Activated CD4-positive, alpha-beta T cell treated with anti-CD3 and anti-CD28 coated beads, Interleukin-2, amount 10 ng/mL, durations not matched to agents 7 days and 5 days (primary cell): ENCODE results near the gene PPDPF. TPM values are rescaled to one million over a fixed set of nuclear protein-coding genes. Genes with fewer than 3 reads are reported as not detected.

Experiments used
- CTCF ChIA-PET: fragments of 350-600 bp; sonication (Branson Sonifier 250); formaldehyde crosslinking; loops from one replicate; lab custom pipeline; 2021; ENCODE audit warnings: antibody characterized with exemption; lab: Charles Lee
- POLR2A ChIA-PET: fragments of 350-600 bp; sonication (Branson Sonifier 250); formaldehyde crosslinking; loops from one replicate; lab custom pipeline; 2021; ENCODE audit warnings: antibody characterized with exemption; lab: Charles Lee
- DNase-seq: peaks from one replicate; pipeline ENCODE4 v3.0.0-alpha.2; 2020
- H3K27ac Mint-ChIP-seq: one replicate; pipeline ENCODE4 v1.8.0; 2021; ENCODE audit warnings: mild to moderate bottlenecking, moderate library complexity, mixed read lengths
- H3K27me3 Mint-ChIP-seq: one replicate; pipeline ENCODE4 v1.8.0; 2021; ENCODE audit warnings: mixed read lengths
- H3K36me3 Mint-ChIP-seq: one replicate; pipeline ENCODE4 v1.8.0; 2021; ENCODE audit warnings: low read depth, mixed read lengths
- H3K4me1 Mint-ChIP-seq: one replicate; pipeline ENCODE4 v1.8.0; 2021; ENCODE audit warnings: mixed read lengths
- H3K4me3 Mint-ChIP-seq: one replicate; pipeline ENCODE4 v1.8.0; 2021; ENCODE audit warnings: mild to moderate bottlenecking, moderate library complexity, mixed read lengths
- H3K9me3 Mint-ChIP-seq: one replicate; pipeline ENCODE4 v1.8.0; 2021; ENCODE audit warnings: mixed read lengths
- total RNA-seq, 2 experiments: library from RNA; stranded (reverse); gene quantifications; one replicate each; pipeline ENCODE4 v1.2.3, GENCODE V29; 2021

The PPDPF gene
- total RNA-seq, 2 experiments from 2014 or later = 167 to 193 TPM

DNA sequence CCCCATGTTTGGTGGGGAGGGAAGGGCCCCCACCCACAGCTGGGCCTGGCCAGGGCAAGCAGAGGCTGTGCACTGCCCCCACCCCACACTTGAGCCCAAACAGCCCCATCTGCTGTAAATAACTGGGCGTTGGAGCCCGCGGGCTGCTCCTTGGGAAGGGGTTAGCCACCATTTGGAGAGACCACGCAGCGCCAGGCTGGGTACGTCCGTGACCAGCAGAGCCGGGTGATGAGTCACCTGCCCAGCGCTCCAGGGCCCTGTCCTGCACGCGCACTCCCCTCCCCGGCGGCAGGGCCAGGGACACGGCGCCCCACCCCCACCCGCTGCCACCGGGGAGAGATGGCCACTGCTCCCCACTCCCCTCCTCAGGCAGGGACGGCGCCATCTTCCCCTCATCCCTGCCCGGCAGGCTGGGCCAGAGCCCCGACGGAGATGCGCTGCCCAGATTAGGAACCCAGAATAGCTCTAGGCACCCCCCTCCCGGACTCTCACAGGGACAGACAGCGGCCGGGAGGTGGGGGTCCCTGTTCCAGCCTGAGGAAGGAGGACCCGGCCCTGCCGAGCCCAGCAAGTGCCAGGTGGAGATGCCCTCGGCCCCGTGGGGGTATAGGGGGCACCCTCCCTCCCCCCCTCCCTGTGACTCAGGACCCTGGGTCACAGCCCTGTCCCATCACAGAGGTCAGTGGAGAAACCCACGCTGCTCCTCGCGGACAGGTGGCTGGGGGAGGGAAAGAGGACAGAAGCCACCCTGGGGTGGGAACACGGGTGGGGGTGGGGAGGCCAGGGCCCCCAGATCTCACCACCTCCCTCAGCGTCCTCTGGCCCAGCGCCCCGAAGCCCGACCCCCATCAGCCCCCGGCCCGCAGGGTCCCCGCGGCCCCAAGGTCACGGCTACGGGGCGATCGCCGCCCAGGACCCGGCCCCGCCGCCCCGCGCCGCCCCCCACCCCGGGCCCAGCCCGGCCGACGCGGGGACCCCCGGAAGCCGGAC is 22.3 kb upstream of the PPDPF start:
- POLR2A ChIA-PET = no interaction called here
- no peak for DNase-seq
- Mint-ChIP-seq H3K4me1 (peaks cover 2% of the 10 kb centered on the region), H3K4me3 (no peak overlapping the region), H3K36me3 (no peaks in the 10 kb centered on the region), H3K27me3 (peaks cover 20% of the 10 kb centered on the region), H3K9me3 (no peaks in the 10 kb centered on the region), H3K27ac (no peak overlapping the region)
- CTCF ChIA-PET = interaction anchor here (2.5 kb wide), 1 partner anchor 39 kb away, joined by 5 read pairs; the partner anchor contains the start of gene PTK6

DNA sequence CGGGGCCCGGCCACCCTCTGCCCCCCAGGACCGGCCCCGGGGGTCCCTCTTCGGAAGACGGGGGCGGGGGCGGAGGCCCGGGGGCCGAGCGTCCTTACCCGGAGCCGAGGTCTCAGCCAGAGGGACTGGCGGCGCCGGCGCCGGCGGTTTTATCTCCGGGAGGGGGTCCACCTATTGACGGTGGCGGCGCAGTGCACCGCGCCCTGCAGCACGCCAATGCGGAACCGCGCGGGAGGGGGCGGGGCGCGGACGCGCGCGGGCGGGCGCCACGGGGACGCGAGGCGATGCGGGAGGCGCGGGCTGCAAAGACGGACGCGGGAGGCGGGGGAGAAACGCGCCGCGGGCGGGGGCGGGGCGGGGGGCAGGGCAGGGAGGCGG is 21.6 kb upstream of the PPDPF start, which contains the start of gene EEF1A2:
TSS of gene EEF1A2 (minus strand) at position 124 of the 378 bp plus-strand sequence. CDS start 1,320 bp downstream, outside the sequence.
- DNase-seq = peak; percentile 40
- H3K27me3 Mint-ChIP-seq = peaks cover 24% of the 10 kb centered on the region

DNA sequence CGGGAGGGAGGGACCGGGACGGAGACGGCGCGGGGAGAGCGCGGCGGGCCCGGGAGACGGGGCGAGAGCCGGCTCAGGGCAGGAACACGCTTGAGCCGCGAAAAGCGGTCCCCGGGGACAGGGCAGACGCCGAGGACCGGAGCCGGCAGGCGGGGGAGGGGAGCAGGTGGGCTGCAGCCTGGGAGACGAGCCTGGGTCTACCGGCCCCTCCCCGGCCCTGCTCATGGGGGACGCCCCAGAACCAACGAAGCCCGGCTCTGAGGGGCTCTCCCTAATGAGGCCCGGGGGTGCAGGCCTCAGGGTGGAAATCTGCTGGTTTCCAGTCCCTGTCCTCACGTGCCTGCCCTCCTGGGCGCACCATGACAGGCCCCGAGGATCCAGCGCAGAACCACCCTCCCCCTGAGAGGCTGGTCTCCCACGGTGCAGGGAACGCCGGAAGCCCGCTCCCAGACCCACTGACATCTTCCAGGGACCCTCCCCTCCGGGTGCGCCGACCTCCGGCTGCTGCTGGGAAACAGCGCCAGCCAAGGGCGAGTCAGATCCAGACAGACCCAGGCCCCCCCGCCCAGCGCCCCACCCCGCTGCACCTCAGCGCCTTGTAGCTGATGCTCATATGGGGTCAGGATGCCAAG is 21.1 kb upstream of the PPDPF start:
- DNase-seq = no peak
- peaks cover 26% of the 10 kb centered on the region for H3K27me3 Mint-ChIP-seq
- POLR2A ChIA-PET = no interaction called here

More for the DNA sequence above, 21.6 kb upstream of the PPDPF start, which contains the start of gene EEF1A2:
- Mint-ChIP-seq H3K36me3 (no peaks in the 10 kb centered on the region), H3K27ac (no peak within 1 kb of the TSS), H3K4me1 (peaks cover 2% of the 10 kb centered on the region), H3K4me3 (no peak within 1 kb of the TSS), H3K9me3 (no peaks in the 10 kb centered on the region)
- ChIA-PET POLR2A (no interaction called here), CTCF (no interaction called here)

DNA sequence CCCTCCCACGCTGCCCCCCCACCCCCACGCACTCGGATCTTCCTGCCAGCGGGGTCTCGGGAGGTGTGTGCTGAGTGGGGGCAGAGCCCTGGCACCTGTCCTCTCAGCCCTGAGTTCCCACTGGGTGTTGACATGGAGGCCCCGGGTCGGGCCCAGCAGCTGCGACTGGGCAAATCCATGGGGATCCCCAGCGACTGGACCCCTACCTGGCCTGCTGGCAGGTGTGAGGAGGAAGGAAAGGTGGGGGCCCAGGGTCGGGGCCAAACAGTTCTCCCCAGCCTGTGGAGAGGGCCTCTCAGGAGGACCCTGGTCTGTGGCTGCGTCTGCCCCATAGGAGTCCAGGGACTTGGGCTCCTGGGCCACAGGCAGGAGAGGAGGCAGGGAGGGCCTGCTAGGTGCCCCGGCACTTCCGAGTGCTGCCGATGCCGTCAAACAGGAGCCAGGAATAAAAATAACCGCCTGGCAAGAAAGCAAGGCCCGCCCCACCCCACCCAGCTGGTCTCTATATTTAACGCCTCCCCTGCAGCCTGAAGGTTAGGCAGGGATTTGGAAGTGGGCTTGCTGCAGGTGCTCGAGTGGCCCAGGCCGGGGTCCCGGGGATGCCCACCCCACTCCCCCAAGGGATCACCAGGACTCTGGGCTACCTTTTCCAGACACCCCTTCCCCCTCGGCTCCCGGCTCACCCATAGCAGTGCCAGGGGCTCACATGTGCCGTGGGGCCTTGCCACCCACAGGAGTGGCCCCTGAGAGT is 20.2 kb upstream of the PPDPF start:
- peaks cover 26% of the 10 kb centered on the region for H3K27me3 Mint-ChIP-seq
- peaks cover 2% of the 10 kb centered on the region for H3K4me1 Mint-ChIP-seq
- H3K27ac Mint-ChIP-seq = no peak overlapping the region
- no peak overlapping the region for H3K4me3 Mint-ChIP-seq
- CTCF ChIA-PET = no interaction called here
- H3K9me3 Mint-ChIP-seq = peaks cover 5% of the 10 kb centered on the region
- POLR2A ChIA-PET = no interaction called here
- H3K36me3 Mint-ChIP-seq = no peaks in the 10 kb centered on the region
- no peak for DNase-seq

More for the DNA sequence above, 21.1 kb upstream of the PPDPF start:
- H3K4me3 Mint-ChIP-seq = no peak overlapping the region
- peaks cover 2% of the 10 kb centered on the region for H3K4me1 Mint-ChIP-seq
- H3K36me3 Mint-ChIP-seq = no peaks in the 10 kb centered on the region
- no peak overlapping the region for H3K27ac Mint-ChIP-seq
- CTCF ChIA-PET = no interaction called here
- H3K9me3 Mint-ChIP-seq = peaks cover 2% of the 10 kb centered on the region

DNA sequence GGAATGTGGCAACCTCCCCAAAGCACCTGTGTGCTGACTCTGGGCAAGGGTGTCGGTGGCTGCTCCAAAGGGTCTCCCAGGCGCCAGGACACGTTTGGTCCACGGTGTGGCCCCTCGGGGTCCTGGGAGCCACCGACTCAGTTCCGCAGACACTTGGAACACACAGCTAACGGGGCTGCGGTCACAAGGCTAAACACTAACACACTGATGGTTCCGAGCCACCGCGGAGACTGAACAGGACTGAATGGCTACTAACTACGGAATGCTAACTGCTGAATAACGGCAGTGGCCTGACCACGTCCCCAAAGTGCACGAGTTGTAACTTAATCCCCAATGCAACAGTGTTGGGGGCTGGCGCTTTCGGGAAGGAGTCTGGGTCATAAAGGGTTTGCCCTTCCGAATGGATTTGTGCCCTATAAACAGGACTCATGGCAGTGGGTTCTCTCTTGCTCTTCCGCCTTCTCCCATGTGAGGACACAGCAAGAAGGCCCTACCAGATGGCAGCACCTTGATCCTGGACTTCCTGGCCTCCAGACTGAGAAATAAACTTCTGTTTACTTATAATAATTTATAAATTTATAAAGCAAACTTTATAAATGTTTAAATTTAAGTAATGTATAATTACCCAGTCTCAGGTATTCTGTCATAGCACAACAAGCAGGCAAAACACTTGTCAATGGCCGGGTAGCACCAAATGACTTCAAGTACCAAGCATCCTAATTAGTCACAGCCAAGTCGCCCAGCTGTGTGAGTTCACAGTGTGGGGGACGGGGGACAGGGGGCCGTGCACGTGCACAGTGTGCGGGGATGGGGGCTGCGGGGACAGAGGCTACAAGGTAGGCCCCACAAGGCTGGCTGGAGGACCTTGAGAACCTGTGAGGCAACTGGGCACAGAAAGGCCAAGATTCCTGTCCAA is 19.4 kb upstream of the PPDPF start:
- ChIA-PET CTCF (no interaction called here), POLR2A (no interaction called here)
- no peak for DNase-seq
- H3K4me1 Mint-ChIP-seq = peaks cover 1% of the 10 kb centered on the region
- no peaks in the 10 kb centered on the region for H3K36me3 Mint-ChIP-seq
- peaks cover 25% of the 10 kb centered on the region for H3K27me3 Mint-ChIP-seq
- no peak overlapping the region for H3K27ac Mint-ChIP-seq
- no peak overlapping the region for H3K4me3 Mint-ChIP-seq
- peaks cover 5% of the 10 kb centered on the region for H3K9me3 Mint-ChIP-seq

DNA sequence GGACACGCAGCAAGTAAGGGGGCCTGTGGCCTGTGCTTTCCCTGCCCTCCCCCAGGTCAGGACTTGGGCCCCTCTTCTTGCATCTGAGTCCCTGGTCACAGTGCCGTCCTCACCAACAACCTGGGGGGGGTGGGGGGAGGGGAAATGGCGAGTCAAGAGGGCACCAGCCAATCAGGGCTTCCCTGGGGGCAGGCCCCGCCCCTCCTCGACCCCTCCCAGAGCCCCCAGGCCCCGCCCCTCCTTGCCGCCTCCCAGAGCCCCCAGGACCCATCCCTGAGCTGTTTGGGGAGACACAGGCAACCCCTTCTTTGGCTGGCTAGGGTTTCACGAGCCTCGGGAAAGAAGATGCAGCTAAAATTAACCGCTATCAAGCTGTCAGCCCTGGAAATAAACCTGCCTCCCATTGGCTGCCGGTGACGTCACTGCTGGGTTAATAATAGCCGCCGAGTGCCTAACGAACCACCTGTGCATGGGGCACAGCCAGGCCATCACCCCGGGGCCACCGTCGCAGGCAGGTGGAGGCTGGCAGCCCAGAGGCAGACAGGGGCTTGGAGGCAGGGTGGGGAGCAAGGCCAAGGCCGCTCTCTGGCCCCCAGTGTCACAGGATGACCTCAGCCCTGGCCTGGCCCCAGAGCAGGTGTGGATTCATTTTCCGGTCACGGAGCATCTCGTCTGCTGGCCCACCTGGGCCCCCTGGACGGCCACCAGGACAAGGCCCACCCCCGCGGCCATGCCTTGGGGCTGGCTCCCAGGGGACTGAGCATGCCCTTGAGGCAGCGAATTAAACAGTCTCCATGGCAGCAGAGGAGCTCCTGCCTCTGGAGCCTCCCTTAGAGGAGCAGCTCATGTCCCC is 18.5 kb upstream of the PPDPF start:
- H3K27ac Mint-ChIP-seq = no peak overlapping the region
- peaks cover 25% of the 10 kb centered on the region for H3K27me3 Mint-ChIP-seq
- CTCF ChIA-PET = no interaction called here
- POLR2A ChIA-PET = no interaction called here
- H3K4me3 Mint-ChIP-seq = no peak overlapping the region
- no peak for DNase-seq
- peaks cover 2% of the 10 kb centered on the region for H3K4me1 Mint-ChIP-seq
- H3K36me3 Mint-ChIP-seq = no peaks in the 10 kb centered on the region
- H3K9me3 Mint-ChIP-seq = peaks cover 5% of the 10 kb centered on the region

DNA sequence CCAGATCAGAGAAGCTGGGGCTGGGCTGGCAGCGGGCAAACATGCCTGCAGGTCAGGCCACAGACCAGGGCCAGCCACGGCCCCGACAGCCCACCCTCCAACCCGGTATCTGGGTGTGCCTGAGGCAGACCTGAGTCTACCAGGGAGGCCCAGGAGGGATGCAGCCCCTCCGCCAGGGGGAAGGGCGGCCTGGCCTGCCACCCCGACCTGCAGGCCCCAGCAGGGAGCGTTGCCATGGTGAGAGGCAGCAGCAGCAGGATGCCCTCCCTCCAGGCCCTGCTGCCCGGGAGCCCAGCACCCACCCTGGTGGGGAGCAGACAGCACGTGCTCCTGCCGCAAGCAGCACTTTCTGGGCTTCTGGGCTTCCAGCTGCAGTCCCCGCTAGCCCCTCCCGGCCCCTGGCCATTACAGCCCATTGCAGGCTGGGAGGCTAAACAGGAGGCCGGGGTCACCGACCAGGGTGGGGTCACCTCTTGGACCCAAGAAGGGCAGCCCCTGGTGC is 17.8 kb upstream of the PPDPF start:
- Mint-ChIP-seq H3K36me3 (no peaks in the 10 kb centered on the region), H3K4me1 (peaks cover 2% of the 10 kb centered on the region), H3K27ac (no peak overlapping the region), H3K27me3 (peaks cover 21% of the 10 kb centered on the region), H3K9me3 (peaks cover 5% of the 10 kb centered on the region), H3K4me3 (no peak overlapping the region)
- CTCF ChIA-PET = no interaction called here
- no peak for DNase-seq
- POLR2A ChIA-PET = no interaction called here

DNA sequence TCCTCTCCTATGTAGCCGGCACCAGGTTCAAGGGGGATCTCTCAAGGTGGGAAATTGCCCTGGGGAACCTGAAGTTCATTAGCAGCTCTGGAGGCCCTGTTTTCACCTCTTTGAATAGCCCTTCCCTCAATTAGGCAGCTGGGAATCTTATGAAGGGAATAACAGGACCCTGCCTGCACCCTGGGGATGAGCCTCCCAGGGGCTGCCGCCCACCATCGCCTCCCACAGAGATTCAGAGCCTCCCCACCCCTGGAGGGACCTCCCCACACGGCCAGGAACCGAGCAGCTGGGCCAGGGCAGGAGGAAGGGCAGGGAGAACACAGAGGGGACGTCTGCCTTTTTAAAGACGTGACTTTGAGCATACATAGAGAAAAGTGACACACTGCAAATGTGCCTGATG is 17.0 kb upstream of the PPDPF start:
- H3K9me3 Mint-ChIP-seq = peaks cover 5% of the 10 kb centered on the region
- ChIA-PET CTCF (no interaction called here), POLR2A (no interaction called here)
- H3K4me1 Mint-ChIP-seq = peaks cover 5% of the 10 kb centered on the region
- peaks cover 19% of the 10 kb centered on the region for H3K27me3 Mint-ChIP-seq
- H3K27ac Mint-ChIP-seq = no peak overlapping the region
- no peak for DNase-seq
- no peak overlapping the region for H3K4me3 Mint-ChIP-seq
- no peaks in the 10 kb centered on the region for H3K36me3 Mint-ChIP-seq

DNA sequence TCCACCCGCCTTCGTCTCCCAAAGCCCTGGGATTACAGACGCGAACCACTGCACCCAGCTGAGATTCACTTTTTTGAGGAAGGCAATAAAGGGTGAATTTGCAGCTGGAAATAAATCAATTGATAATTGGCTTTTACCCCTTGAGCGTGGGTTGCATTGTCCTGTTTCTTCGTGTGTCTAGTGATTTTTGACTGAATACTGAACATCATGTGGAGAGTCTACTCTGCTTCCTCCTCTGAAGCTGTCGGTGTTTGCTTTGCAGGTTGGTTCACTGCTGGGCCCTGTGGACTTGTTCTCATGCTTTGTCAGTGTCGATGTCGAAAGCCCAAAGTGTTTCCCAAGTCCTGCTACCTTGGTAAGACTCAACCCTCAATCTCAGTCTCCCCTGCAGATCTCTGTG is 15.9 kb upstream of the PPDPF start:
- DNase-seq = no peak
- peaks cover 24% of the 10 kb centered on the region for H3K27me3 Mint-ChIP-seq
- no peak overlapping the region for H3K4me3 Mint-ChIP-seq
- H3K27ac Mint-ChIP-seq = no peak overlapping the region
- peaks cover 5% of the 10 kb centered on the region for H3K9me3 Mint-ChIP-seq
- CTCF ChIA-PET = no interaction called here
- H3K4me1 Mint-ChIP-seq = peaks cover 5% of the 10 kb centered on the region
- no peaks in the 10 kb centered on the region for H3K36me3 Mint-ChIP-seq
- POLR2A ChIA-PET = no interaction called here

DNA sequence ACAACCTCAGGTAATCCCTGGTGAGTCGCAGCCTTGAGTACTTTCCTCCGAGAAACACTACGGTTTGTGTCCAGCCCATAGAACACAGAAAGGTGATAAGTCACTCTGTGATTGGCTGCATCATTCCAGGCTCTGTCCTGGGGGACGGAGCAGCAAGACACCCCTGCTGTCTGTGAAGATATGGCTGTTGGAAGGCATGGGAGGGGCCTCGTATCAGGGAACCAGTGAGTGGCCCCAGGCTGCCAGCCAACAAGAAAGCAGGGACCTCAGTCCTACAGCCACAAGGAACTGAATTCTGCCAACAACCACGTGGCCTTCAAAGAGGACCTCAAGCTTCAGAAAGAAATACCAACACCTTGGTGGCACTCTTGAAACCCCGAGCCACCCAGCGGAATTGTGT is 15.3 kb upstream of the PPDPF start:
- Mint-ChIP-seq H3K36me3 (no peaks in the 10 kb centered on the region), H3K4me1 (peaks cover 5% of the 10 kb centered on the region), H3K9me3 (peaks cover 5% of the 10 kb centered on the region), H3K27me3 (peaks cover 22% of the 10 kb centered on the region), H3K4me3 (no peak overlapping the region), H3K27ac (no peak overlapping the region)
- CTCF ChIA-PET = interaction anchor here (1.0 kb wide), 1 partner anchor 11 kb away, joined by 3 read pairs; no protein-coding TSS in a partner anchor
- POLR2A ChIA-PET = no interaction called here
- DNase-seq = no peak

DNA sequence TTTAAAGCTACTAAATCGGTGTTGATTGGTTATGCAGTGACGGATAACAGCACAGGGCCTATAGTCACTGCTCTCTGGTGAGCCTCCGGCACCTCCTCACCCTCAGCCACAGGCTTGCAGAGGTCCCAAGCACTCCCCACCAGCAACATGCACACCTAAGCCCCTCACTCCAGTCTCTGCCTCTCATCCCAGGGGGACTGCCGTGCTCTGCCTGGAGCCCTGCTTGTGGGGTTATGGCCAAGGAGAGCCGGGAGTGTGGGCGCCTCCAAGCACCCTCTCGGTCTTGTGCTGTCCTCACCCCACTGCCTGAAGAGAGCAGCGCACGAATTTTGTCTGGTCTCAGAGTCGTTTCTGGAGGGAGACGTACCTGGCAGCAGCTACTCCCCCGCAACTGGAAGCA is 14.8 kb upstream of the PPDPF start:
- Mint-ChIP-seq H3K4me1 (peaks cover 5% of the 10 kb centered on the region), H3K36me3 (no peaks in the 10 kb centered on the region), H3K27me3 (peaks cover 25% of the 10 kb centered on the region), H3K27ac (no peak overlapping the region), H3K4me3 (no peak overlapping the region), H3K9me3 (peaks cover 5% of the 10 kb centered on the region)
- ChIA-PET POLR2A (no interaction called here), CTCF (interaction anchor here (1.0 kb wide), 1 partner anchor 12 kb away, joined by 3 read pairs; no protein-coding TSS in a partner anchor)
- DNase-seq = no peak
